Renal pelvis (tissue), 4 donors: ENCODE measurements around the gene KIAA1217. TPM values are rescaled to one million over a fixed set of nuclear protein-coding genes. Genes with fewer than 3 reads are reported as not detected.

ENCODE experiments used
- DNase-seq: peaks from one replicate; pipeline ENCODE4 v3.0.0-alpha.2; 2013
- polyA plus RNA-seq, 3 donors: library from polyadenylated mRNA; unstranded; fragments of 120-200 nt; gene quantifications; one replicate each; pipeline ENCODE4 v1.2.1, GENCODE V29; 2013; ENCODE audit not compliant: insufficient read length in 3 of 3

KIAA1217 gene
- polyA plus RNA-seq, 3 donors, result 83.5 to 102 (median 99.4) TPM

GRCh38 chr10:24496906-24497305 is 288.0 kb downstream of the KIAA1217 start:
- no peak for DNase-seq

- DNase-seq, result no peak
Observed at GRCh38 chr10:24501056-24501711, 292.2 kb downstream of the KIAA1217 start.

DNA sequence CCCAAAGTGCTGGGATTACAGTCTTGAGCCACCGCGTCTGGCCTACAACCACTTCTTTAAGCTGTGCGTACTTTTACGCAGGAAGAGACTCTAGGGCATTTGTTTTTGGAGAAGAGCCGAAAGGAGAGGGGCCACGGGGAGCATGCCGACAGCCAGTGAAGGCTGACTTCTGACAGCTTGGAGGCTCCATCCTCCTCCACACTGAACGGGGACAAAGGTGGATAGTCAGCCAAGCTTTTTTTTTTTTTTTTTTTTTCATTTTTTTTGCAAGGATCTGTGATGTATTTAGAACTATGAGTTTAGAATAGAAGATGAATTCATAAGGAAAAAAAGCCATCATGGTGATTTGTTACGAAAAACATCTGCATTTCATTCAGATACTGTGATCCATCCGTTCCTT is 293.1 kb downstream of the KIAA1217 start:
- no peak for DNase-seq

DNA sequence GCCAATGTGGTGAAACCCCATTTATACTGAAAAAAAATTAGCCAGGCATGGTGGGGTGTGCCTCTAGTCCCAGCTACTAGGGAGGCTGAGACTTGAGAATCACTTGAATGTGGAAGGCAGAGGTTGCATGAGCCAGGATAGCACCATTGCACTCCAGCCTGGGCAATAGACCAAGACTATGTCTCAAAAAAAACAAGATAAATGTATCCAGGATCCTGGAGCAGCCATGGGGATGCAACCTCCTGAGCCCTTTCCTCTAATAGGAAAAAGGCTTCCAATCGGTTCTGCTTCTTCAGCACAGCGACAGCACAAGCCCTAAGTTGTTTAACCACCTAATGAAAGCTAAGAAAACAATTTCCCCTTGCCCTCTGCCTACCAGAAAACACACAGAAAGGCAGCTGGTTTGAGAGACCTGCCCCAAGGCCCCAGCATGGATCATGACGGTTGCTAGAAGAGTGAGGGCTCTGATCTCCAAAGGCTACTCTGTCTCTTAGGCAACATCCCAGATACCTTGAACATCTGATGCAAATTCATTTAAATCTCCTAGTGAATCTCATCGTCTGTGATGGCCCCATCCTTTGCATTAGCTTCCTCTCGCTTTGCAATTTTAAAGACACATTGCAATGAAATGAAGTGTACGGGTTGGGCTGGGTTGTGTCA is 294.0 kb downstream of the KIAA1217 start:
- no peak for DNase-seq

DNA sequence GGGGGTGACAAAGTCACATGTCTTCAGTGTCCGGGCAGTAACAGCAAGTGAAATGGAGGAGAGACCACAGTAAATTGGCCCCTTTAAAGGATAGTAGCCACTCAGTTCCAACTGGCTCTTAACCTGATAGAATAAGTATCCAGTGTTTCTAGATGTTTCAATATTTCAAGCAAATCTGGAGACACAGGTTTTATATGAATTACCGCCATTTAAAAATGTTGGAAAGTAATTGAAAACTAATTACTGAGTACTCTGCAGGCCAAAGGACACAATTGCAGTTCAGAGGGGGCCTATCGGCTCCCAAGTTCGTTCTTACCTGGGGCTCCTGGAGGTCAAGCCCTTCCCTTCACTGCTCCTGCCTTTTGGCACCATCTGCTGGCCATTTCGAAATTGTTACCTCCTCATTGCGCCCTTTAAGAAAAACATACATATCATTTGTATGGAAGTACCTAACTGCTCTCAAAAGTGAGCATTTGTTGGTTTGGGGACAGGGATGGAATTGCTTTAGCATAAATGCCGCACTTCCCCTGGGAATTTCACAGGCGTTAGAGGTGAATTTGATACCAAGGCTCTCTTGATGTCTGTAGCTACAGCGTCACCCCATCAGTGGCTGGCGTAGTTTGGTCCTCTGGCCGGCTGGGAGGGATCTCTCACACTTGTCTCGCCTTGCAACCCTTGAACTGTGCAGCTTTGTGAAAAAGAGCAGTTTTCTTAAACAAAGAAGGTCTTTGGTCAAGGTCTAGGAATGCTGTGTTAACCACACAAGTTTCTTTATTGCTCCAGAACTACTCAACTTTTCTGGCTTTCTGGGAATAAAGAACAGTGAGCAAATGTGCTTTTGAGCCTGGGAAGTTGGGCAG is 294.8 kb downstream of the KIAA1217 start:
- peak; percentile 39 for DNase-seq

GRCh38 chr10:24505759-24506158 is 296.8 kb downstream of the KIAA1217 start:
- DNase-seq, result peak; percentile 27

DNA sequence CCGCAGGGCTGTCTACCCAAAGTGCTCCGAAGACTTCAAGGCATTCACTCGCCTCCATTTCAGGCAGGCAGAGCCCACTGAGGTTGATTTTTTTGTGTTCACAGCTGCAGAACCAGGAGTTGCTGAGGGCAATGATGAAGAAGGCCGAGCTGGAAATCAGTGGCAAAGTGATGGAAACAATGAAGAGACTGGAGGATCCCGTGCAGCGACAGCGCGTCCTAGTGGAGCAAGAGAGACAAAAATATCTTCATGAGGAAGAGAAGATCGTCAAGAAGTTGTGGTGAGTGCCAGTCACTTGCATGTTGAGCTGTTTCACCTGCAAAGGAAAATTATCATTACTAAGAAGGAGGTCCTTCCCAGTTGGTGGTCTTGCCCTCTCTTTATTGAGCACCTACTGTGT is 304.2 kb downstream of the KIAA1217 start:
- no peak for DNase-seq

- no peak for DNase-seq
Observed at GRCh38 chr10:24515481-24515880, 306.5 kb downstream of the KIAA1217 start.

GRCh38 chr10:24518411-24518810 is 309.5 kb downstream of the KIAA1217 start:
- DNase-seq, result no peak

- DNase-seq, result peak; percentile 75
Observed at GRCh38 chr10:24518981-24519597, 310.2 kb downstream of the KIAA1217 start.

DNA sequence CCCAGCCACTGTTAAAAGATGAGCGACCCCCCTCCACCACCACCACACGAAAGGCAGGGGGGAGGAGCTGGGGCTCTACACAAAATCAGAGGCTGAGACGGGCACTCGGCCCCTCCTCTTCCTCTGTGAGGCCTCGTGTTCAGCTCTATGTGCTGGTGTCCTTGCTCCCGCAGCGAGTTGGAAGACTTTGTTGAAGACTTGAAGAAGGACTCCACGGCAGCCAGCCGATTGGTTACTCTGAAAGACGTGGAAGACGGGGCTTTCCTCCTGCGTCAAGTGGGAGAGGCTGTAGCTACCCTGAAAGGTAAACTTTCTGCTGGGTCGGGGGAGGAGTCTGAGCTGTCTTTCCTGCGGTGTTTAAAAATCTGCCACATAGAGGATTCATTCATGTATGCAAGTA is 311.0 kb downstream of the KIAA1217 start:
- DNase-seq, result no peak

DNA sequence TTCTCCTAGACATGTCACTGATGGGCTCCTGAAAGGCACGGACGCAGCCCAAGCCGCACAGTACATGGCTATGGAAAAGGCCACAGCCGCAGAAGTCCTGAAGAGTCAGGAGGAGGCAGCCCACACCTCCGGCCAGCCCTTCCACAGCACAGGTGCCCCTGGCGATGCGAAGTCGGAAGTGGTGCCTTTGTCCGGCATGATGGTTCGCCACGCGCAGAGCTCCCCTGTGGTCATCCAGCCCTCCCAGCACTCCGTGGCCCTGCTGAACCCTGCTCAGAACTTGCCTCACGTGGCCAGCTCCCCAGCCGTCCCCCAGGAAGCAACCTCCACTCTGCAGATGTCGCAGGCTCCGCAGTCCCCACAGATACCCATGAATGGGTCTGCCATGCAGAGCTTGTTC is 315.4 kb downstream of the KIAA1217 start:
- DNase-seq, result no peak

GRCh38 chr10:24526085-24526649 is 317.2 kb downstream of the KIAA1217 start:
- no peak for DNase-seq

- no peak for DNase-seq
Observed at GRCh38 chr10:24528946-24529345, 320.0 kb downstream of the KIAA1217 start.

- no peak for DNase-seq
Observed at GRCh38 chr10:24531439-24531838, 322.5 kb downstream of the KIAA1217 start.

DNA sequence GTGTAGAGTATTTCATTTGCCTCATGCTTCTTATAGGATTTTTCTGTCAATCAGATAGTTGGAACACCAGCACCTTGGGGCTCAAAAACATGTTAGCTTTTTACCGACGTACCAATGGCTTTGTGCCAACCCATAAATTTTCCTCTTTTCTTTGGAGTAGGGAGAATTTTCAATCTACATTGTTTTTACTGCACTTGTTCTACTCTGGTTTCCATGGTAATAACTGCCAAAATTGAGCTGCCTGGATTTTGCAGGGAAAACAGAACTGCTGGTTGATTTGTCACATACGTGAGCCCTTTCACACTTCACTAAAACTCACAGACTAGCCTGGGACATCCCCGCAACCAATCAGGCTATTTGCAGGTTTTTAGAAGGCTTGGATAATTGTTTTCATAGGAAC is 325.0 kb downstream of the KIAA1217 start:
- no peak for DNase-seq

GRCh38 chr10:24536636-24537035 is 327.7 kb downstream of the KIAA1217 start:
- DNase-seq, result no peak

DNA sequence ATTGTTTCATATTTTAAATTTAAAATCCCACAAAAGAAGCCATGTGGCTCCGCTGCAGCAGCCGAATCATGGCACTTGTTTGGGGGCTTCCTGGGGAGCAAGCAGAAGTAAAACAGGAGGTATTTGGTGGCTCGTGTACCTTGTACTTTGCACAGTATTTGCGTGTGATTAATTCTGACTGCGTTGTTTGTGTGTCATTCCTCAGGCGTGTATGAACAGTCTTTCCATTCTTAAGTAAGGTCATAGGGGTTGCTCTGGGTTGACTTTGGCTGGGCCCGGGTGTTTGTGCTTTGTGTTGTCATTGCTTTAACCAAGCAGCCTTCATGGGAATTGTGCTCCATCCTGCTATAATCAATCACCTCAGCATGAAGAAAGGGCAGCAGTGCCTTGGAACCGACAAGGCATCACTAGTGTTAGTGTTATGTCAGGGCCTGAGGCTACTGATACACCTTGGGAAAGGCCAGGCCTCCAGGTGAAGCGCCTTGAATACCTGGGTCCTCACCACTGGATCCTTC is 332.4 kb downstream of the KIAA1217 start:
- DNase-seq, result no peak

DNA sequence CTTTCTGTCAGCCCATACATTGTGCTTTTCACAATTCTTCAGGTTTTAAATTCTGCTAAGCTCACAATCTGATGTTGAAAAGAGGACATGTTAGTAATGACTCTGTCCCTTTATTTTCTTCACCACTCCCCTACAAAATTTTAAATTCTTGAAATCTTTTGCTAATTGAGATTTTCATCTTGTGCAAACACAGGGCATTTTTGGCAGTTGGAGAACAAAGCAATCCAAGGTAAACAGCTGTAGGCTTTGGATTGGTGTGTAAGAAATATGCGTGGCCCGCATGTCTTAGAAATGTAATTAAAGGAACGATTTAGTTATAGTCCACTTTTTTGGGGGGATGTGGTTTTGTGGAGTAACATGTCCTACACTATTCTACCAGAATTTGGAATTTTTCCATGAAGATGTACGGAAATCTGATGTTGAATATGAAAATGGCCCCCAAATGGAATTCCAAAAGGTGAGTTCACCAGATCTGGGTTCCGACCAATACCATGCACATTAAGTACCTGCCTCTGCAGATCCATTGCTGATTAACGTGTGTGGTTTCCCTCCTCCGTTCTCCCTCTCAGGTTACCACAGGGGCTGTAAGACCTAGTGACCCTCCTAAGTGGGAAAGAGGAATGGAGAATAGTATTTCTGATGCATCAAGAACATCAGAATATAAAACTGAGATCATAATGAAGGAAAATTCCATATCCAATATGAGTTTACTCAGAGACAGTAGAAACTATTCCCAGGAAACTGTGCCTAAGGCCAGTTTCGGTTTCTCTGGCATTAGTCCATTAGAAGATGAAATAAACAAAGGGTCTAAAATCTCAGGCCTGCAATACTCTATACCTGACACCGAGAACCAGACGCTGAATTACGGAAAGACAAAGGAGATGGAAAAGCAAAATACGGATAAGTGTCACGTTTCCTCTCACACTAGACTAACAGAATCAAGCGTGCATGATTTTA is 333.7 kb downstream of the KIAA1217 start:
- DNase-seq, result no peak

DNA sequence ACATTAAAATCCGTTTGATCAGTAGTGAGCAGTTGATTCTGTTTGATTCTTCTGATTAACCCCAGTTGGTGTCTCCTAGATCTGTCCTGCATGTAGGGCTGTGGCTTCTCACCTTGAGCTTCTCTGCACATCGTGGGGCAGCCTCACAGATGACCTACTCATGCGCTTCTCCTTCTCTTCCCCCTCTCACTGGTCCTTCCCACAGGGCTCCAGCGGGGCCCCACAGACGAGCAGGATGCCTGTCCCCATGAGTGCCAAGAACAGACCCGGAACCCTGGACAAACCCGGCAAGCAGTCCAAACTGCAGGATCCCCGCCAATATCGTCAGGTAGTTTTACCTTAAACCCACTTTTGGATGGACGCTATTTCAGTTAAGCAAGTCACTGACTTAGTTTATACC is 335.8 kb downstream of the KIAA1217 start:
- no peak for DNase-seq

DNA sequence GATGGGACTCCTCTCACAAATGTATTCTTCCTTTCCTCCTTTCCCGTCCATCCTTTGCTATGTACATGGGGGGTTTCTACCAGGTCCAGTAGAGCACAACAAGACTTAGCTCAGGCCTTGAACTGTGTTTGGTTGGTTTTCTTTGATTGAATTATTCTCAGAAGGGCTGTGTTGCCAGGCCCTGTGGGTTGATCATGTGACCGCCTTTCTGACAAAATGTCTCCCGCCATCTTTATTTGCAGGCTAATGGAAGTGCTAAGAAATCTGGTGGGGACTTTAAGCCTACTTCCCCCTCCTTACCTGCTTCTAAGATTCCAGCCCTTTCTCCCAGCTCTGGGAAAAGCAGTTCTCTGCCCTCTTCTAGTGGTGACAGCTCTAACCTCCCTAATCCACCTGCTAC is 336.6 kb downstream of the KIAA1217 start:
- DNase-seq, result no peak
